ENCODE measurements around the gene TMEFF2.
A peak's percentile ranks its signal among the peaks of the same experiment; 100 is the strongest.

DNA sequence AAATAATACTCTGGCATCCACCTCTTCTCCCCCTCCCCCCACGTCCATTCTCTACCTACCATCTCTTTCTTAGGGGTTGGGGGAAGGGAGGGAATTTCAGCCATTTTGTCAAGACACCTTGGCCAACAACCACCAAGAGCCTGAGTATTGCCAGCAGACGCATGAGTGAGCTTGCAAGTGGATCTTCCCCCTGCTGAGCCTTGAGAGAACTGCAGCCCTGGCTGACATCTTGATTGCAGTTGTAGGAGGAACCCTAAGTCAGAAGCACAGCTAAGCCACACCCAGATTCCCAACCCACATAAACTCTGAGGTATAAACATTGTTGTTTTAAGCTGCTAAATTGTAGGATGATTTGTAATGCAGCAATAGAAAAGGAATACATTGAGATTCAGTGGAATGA lies 165.6 kb downstream of the TMEFF2 start:
- TF ChIP-seq, protein P1, sequence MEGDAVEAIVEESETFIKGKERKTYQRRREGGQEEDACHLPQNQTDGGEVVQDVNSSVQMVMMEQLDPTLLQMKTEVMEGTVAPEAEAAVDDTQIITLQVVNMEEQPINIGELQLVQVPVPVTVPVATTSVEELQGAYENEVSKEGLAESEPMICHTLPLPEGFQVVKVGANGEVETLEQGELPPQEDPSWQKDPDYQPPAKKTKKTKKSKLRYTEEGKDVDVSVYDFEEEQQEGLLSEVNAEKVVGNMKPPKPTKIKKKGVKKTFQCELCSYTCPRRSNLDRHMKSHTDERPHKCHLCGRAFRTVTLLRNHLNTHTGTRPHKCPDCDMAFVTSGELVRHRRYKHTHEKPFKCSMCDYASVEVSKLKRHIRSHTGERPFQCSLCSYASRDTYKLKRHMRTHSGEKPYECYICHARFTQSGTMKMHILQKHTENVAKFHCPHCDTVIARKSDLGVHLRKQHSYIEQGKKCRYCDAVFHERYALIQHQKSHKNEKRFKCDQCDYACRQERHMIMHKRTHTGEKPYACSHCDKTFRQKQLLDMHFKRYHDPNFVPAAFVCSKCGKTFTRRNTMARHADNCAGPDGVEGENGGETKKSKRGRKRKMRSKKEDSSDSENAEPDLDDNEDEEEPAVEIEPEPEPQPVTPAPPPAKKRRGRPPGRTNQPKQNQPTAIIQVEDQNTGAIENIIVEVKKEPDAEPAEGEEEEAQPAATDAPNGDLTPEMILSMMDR (conservative IDR thresholded peaks at IDR 0.05; ENCODE audit: low read length): peak; percentile 53
- no peak for TF ChIP-seq EZH2phosphoT487 (IDR thresholded peaks at IDR 0.05; ENCODE audit: borderline replicate concordance)

All from Loucy (cell line).